GM19468 (cell line): ENCODE results near the gene TMEM229B.

Experiments
- ATAC-seq: cut with Tn5 transposase; IDR thresholded peaks from one replicate; pipeline ENCODE4 v1.9.1; 2021; ENCODE audit warnings: mild to moderate bottlenecking, moderate library complexity, moderate number of reproducible peaks; ENCODE audit not compliant: unreplicated experiment; ENCODE audit errors: extremely low read depth

The TMEM229B gene

GRCh38 chr14:67515386-67516079, 27.0 kb upstream of the TMEM229B start:
- ATAC-seq, result no peak

GRCh38 chr14:67514650-67515385, 26.3 kb upstream of the TMEM229B start:
- no peak for ATAC-seq

GRCh38 chr14:67514203-67514607, 25.7 kb upstream of the TMEM229B start:
- no peak for ATAC-seq

GRCh38 chr14:67513631-67514108, 25.1 kb upstream of the TMEM229B start:
- no peak for ATAC-seq

GRCh38 chr14:67512463-67513310, 24.2 kb upstream of the TMEM229B start:
- ATAC-seq, result no peak

- ATAC-seq, result no peak
These were observed 22.3 kb upstream of the TMEM229B start for GRCh38 chr14:67510836-67511235.

GRCh38 chr14:67510121-67510520, 21.6 kb upstream of the TMEM229B start:
- ATAC-seq, result no peak

GRCh38 chr14:67508956-67509355, 20.4 kb upstream of the TMEM229B start:
- no peak for ATAC-seq

GRCh38 chr14:67505254-67505653, 16.7 kb upstream of the TMEM229B start:
- ATAC-seq, result no peak

GRCh38 chr14:67503331-67503730, 14.8 kb upstream of the TMEM229B start:
- ATAC-seq, result no peak

- ATAC-seq, result no peak
These were observed 14.3 kb upstream of the TMEM229B start for GRCh38 chr14:67502867-67503266.

GRCh38 chr14:67501670-67502069, 13.1 kb upstream of the TMEM229B start:
- ATAC-seq, result no peak

- ATAC-seq, result no peak
These were observed 12.5 kb upstream of the TMEM229B start for GRCh38 chr14:67500981-67501380.

- no peak for ATAC-seq
These were observed 9.2 kb upstream of the TMEM229B start for GRCh38 chr14:67497716-67498115.

- no peak for ATAC-seq
These were observed 8.7 kb upstream of the TMEM229B start for GRCh38 chr14:67497216-67497615.

GRCh38 chr14:67495827-67496226, 7.3 kb upstream of the TMEM229B start:
- no peak for ATAC-seq

- no peak for ATAC-seq
These were observed 4.7 kb upstream of the TMEM229B start for GRCh38 chr14:67493092-67493717.

- no peak for ATAC-seq
These were observed 4.0 kb upstream of the TMEM229B start for GRCh38 chr14:67492538-67492937.

GRCh38 chr14:67491741-67492507, 3.4 kb upstream of the TMEM229B start:
- no peak for ATAC-seq

GRCh38 chr14:67491285-67491684, 2.8 kb upstream of the TMEM229B start:
- ATAC-seq, result no peak
